H1 (cell line): ENCODE results near the gene WIPI1. TPM values are rescaled to one million over a fixed set of nuclear protein-coding genes. Genes with fewer than 3 reads are reported as not detected.

Source experiments
- BCL11A ChIP-seq, 2 experiments: IDR thresholded peaks; one replicate each; pipeline ENCODE4 v1.6.1; 2011; ENCODE audit warnings: low read depth in 2 of 2, low read length in 2 of 2, mild to moderate bottlenecking in 2 of 2
- KDM4A ChIP-seq: IDR thresholded peaks from one replicate; pipeline ENCODE4 v1.7.1; 2012; ENCODE audit warnings: low read depth, mild to moderate bottlenecking, moderate library complexity, low read length, inconsistent platforms; ENCODE audit not compliant: severe bottlenecking
- polyA plus RNA-seq, 7 experiments: library from polyadenylated mRNA; depleted of rRNA in 3 of 7; stranded (reverse) in 5 of 7; unstranded in 2 of 7; fragments of >200 nt in 5 of 7; fragments of 200-250 nt in 2 of 7; gene quantifications; 1 replicate in 5 of 7; 2 replicates in 1 of 7; 4 replicates in 1 of 7; pipeline versions ENCODE4 v1.2.1 to v1.2.3, GENCODE V29; 2011 to 2013; ENCODE audit warnings: missing spikeins in 2 of 7, mixed read lengths in 2 of 7
- total RNA-seq: library from RNA; stranded (reverse); fragmentation: NEBNext Ultra II Directional; extraction: Animal tissue kit (Norgen Biotek cat#: 25700); gene quantifications from 2 replicates; pipeline ENCODE4 v1.2.1, GENCODE V29; 2021

Gene WIPI1
- total and polyA plus RNA-seq, 2 of the 8 experiments (the other 6 are each of a cell fraction or from before 2014, with no cell fraction given) = 16.6 to 17.4 TPM

DNA sequence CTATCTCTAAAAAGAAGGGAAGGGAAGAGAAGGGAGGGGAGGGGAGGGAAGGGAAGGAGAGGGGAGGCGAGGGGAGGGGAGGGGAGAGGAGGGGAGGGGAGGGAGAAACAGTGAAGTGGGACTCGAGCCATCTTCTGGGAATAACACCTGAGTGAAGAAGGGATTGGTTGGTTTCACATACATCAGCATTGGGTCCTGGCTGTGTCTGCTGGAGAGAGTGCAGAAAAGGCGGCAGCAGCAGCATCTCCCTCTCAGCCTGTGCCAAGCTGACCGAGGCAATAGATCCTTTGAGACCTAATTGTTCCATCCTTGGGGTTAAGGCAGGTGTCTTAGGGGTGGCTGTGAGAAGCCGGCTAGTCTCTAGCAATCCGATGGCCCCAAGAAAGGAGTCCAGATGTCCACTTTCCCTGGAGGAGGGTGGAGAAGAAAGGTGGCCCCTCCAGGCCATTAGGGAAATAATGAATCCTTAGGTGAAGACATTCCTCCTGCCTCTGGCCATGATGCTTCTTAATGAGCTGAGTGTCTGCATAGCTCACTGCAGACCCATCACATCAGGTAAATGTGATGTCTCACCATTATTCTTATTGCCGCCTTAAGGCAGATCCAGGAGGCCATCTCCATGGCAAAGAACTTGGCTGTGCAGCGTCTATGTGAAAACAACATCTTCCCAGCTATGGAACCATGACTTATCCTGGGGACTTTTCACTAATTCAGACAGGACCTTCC is 71.6 kb downstream of the WIPI1 start (continued):
- no peak for TF ChIP-seq BCL11A (IDR thresholded peaks at IDR 0.05; ENCODE audit: low read depth in 2 of 2, low read length in 2 of 2)
- no peak for TF ChIP-seq KDM4A
